ENCODE results near the gene GNG7.

DNA sequence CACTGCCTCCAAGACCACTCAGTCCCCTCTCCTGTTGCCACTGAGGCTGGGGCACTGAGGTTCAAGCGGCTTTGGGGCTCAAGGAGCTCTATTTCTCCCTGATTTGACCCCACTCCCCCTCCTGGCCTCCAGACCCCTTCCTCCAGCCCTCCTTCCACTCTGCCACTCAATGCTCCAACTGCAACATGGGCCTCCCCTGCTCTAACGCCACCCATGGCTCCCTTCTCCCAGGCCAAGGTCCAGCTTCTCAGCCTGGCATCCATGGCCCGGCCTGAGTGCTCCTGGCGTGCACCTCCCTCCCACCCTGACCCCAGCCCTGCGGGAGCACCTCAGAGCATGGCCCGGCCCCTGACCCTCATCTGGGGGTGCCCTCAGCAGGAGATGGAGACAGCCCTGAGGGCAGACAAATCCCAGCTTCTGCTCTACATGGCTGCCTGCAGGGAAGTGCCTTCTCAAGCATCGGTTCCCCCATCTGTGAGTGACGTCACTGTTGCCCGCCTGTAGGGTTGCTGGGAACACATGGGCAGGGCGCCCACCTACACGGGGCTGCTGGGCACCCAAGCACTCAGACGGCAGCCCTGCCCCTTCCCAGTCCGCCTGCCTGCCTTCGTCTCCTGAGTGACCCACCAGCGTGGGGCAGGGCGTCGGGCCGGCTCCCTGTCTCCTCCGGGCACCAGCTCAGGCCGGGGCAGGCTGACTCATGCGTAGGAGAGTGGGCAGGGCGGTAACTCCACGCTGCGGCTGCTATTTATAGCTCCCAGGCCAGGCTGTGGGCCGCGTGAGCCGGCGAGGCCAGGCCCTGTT is 20.2 kb upstream of the GNG7 start:
- TF ChIP-seq, protein P1, sequence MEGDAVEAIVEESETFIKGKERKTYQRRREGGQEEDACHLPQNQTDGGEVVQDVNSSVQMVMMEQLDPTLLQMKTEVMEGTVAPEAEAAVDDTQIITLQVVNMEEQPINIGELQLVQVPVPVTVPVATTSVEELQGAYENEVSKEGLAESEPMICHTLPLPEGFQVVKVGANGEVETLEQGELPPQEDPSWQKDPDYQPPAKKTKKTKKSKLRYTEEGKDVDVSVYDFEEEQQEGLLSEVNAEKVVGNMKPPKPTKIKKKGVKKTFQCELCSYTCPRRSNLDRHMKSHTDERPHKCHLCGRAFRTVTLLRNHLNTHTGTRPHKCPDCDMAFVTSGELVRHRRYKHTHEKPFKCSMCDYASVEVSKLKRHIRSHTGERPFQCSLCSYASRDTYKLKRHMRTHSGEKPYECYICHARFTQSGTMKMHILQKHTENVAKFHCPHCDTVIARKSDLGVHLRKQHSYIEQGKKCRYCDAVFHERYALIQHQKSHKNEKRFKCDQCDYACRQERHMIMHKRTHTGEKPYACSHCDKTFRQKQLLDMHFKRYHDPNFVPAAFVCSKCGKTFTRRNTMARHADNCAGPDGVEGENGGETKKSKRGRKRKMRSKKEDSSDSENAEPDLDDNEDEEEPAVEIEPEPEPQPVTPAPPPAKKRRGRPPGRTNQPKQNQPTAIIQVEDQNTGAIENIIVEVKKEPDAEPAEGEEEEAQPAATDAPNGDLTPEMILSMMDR (IDR thresholded peaks at IDR 0.05; ENCODE audit: borderline replicate concordance, extremely low read depth, low read length, poor library complexity, severe bottlenecking), result no peak
- TF ChIP-seq EZH2 (IDR thresholded peaks at IDR 0.05; ENCODE audit: borderline replicate concordance, low read depth, low read length, severe bottlenecking), result no peak
